C4-2B (cell line): ENCODE measurements around the gene COLGALT1.
"Not testable (repeated sequence)": the region's sequence is repeated elsewhere in the genome, so short reads cannot be mapped to it uniquely, and the experiment has no call there.

Experiments
- H3K27ac ChIP-seq: fragments of 450-650 bp; 2 replicates; pipeline ENCODE4 v1.5.1; 2017
- ZFX ChIP-seq: fragments of 450-650 bp; IDR thresholded peaks from 2 replicates; pipeline ENCODE4 v1.6.1; 2017
- TF ChIP-seq, protein P1 (sequence below): fragments of 450-650 bp; conservative IDR thresholded peaks from 2 replicates; pipeline ENCODE4 v1.5.1; 2017; ENCODE audit warnings: mild to moderate bottlenecking

The COLGALT1 gene

DNA sequence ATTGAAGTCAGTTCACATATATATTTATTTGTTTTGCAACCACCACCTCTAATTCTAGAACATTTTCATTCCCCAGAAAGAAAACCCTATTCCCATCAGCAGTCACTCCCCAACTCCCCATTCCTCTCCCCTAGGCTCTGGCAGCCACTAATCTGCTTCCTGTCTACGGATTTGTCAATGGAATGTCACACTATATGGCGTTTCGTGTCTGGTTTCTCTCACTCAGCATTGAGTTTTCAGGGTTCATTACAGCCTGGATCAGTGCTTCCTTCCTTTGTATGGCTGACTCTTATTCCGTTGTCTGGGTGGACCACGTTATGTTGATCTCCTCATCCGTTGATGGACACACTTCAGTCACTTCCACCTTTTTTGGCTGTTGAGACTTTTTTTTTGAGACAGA lies 9.3 kb downstream of the COLGALT1 start:
- TF ChIP-seq, protein P1, sequence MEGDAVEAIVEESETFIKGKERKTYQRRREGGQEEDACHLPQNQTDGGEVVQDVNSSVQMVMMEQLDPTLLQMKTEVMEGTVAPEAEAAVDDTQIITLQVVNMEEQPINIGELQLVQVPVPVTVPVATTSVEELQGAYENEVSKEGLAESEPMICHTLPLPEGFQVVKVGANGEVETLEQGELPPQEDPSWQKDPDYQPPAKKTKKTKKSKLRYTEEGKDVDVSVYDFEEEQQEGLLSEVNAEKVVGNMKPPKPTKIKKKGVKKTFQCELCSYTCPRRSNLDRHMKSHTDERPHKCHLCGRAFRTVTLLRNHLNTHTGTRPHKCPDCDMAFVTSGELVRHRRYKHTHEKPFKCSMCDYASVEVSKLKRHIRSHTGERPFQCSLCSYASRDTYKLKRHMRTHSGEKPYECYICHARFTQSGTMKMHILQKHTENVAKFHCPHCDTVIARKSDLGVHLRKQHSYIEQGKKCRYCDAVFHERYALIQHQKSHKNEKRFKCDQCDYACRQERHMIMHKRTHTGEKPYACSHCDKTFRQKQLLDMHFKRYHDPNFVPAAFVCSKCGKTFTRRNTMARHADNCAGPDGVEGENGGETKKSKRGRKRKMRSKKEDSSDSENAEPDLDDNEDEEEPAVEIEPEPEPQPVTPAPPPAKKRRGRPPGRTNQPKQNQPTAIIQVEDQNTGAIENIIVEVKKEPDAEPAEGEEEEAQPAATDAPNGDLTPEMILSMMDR, result no peak
- TF ChIP-seq ZFX, result no peak
- H3K27ac ChIP-seq, result no peak overlapping the region

DNA sequence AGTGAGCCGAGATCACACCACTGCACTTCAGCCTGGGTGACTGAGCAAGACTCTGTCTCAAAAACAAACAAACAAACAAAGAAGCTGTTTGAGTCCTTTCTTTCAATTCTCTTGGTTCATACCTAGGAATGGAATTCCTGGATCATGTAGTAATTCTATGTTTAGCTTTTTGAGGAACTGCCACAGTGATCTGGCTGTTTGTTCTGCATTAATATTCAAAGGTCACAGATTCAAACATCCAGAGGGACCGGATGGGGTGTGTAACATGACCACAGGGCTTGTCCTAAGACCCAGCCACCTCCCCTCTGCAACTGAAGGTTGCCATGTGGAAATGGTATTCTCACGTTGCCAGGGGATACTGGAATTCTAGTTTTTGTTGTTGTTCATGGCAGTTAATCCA lies 10.2 kb downstream of the COLGALT1 start:
- H3K27ac ChIP-seq, result no peak overlapping the region
- TF ChIP-seq, protein P1, result no peak
- TF ChIP-seq ZFX, result no peak

DNA sequence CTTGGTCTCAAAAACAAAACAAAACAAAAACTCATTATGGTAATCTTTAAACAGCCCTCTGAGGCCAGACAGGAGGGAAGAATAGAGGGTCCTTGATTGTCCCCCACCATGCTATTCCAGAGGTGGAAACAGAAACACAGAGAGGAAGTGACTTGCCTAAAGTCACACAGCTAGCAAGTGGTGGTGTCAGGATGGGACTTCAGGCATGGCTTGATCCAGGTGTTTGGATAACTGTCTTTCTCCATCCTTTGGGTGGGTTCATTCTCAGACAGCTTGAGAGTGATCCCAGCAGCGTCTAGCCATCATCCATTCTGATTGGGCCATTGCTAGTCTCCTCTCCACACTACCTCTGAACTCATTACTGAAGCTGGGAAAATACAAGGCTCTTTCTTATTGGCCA lies 12.5 kb downstream of the COLGALT1 start:
- TF ChIP-seq ZFX, result no peak
- TF ChIP-seq, protein P1, result no peak
- no peak overlapping the region for H3K27ac ChIP-seq

DNA sequence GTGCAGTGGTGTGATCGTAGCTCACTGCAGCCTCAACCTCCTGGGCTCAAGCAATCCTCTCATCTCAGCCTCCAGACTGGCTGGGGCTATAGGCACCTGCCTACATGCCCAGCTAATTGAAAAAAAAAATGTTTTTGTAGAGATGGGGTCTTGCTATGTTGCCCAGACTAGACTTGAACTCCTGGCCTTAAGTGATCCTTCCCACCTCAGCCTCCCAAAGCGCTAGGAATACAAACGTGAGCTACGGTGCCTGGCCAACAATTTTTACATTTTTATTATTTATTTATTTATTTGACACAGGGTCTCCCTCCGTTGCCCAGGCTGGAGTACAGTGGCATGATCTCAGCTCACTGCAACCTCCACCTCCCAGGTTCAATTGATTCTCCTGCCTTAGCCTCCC lies 14.8 kb downstream of the COLGALT1 start:
- H3K27ac ChIP-seq, result not testable (repeated sequence)

DNA sequence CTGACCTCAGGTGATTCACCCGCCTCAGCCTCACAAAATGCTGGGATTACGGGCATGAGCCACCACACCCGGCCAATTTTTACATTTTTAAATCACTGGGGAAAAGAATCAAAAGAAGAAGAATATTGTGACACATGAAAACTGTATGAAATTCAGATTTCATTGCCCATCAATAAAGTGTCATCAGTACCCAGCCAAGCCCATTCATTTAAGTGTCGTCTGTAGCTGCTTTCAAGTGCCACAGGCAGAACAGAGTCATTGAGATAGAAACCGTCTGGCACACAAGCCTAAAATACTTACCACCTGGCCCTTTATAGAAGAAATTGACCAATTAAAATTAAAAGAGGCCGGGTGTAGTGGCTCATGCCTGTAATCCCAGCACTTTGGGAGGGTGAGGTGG lies 15.3 kb downstream of the COLGALT1 start:
- TF ChIP-seq ZFX, result no peak
- TF ChIP-seq, protein P1, result no peak
- H3K27ac ChIP-seq, result no peak overlapping the region

DNA sequence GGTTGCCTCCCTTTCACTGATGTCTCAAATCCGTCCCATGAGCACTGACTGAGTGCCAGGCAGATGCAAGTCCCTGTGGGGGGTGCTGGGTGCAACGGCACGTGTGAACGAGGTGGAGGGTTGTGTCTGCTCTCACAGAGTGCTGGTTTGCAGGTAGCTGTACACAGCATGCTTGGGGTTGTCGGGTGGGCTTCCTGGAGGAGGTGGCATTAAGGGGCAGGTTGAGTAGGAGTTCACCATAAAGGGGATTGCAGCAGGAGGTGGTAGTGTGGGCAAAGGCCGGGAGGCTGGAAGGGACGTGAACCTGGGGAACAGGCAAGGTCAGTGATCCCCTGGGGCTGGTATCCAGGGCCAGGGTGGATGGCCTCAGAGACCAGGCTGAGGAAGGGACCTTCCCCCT lies 17.2 kb downstream of the COLGALT1 start:
- no peak overlapping the region for H3K27ac ChIP-seq
- TF ChIP-seq, protein P1, result no peak
- TF ChIP-seq ZFX, result no peak

DNA sequence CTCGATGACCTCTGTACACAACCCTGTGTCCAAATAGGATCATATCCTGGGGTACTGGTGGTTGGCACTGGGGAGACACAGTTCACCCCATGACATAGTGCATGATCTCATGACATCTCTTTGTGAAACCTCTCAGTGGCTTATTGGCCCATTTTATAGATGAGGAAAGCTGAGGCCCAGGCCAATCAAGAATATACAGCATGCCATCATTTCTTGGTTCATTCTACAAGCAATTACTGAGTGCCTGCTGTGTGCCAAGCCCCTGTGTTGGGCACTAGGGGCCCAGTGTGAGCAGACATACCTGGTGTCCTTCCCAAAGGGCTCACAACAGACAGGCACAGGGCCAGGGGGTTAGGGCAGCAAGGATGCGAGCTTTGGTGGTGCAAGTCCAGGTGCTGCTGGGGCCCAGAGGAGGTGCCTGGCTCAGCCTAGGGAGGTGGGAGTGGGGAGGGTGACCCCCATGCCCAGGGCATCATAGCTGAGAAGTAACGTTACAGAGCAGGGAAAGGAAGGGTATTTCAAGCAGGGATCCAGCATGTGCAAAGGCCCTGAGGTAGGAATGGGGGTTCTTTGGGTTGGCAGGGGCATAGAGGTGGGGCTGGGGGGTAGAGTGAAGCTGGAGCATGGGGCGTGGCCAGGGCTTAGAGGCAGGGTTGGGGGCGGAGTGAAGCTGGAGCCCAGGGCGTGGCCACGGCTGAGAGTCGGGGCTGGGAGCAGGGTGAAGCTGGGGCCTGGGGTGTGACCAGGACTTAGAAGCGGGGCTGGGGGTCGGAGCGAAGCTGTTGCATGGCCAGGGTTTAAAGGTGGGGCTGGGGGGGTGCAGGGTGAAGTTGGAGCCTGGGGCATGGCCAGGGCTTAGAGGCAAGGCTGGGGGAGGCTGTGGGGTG lies 20.7 kb downstream of the COLGALT1 start:
- no peak overlapping the region for H3K27ac ChIP-seq
- TF ChIP-seq, protein P1, result no peak
- no peak for TF ChIP-seq ZFX
